Liver (tissue), 3 donors: ENCODE data around the gene DCAKD.

Experiments used
- GABPA ChIP-seq, 2 donors: IDR thresholded peaks in 1 of 2; conservative IDR thresholded peaks in 1 of 2; 2 replicates each; pipeline ENCODE4 v1.6.1; 2016; ENCODE audit warnings: antibody characterized with exemption in 2 of 2, mild to moderate bottlenecking in 1 of 2, moderate library complexity in 1 of 2
- HNF4G ChIP-seq: IDR thresholded peaks from 2 replicates; pipeline ENCODE4 v1.6.1; 2016; ENCODE audit warnings: antibody characterized with exemption
- JUND ChIP-seq, 2 donors: IDR thresholded peaks; 2 replicates each; pipeline ENCODE4 v1.6.1; 2016; ENCODE audit warnings: antibody characterized with exemption in 2 of 2
- NR2F2 ChIP-seq: IDR thresholded peaks from 2 replicates; pipeline ENCODE4 v1.6.1; 2016; ENCODE audit warnings: antibody characterized with exemption
- RAD21 ChIP-seq, 2 donors: IDR thresholded peaks; 2 replicates each; pipeline ENCODE4 v1.6.1; 2016; ENCODE audit warnings: antibody characterized with exemption in 2 of 2, mild to moderate bottlenecking in 2 of 2
- RXRA ChIP-seq, 2 donors: IDR thresholded peaks; 2 replicates each; pipeline ENCODE4 v1.6.1; 2017 to 2018; ENCODE audit warnings: antibody characterized with exemption in 2 of 2, mild to moderate bottlenecking in 1 of 2
- TAF1 ChIP-seq: conservative IDR thresholded peaks from 2 replicates; pipeline ENCODE4 v1.6.1; 2016; ENCODE audit warnings: antibody characterized with exemption, mild to moderate bottlenecking
- TF ChIP-seq, protein P1 (sequence below): IDR thresholded peaks from 2 replicates; pipeline ENCODE4 v1.6.1; 2016; ENCODE audit warnings: antibody characterized with exemption
- TF ChIP-seq, protein P2 (sequence below): fragments of 150-350 bp; IDR thresholded peaks from 2 replicates; pipeline ENCODE4 v1.5.1; 2017; ENCODE audit warnings: improper control_type of control experiment, low read depth, low read length; ENCODE audit not compliant: missing input control
- TF ChIP-seq, protein P3 (sequence below): IDR thresholded peaks from 2 replicates; pipeline ENCODE4 v1.6.1; 2016; ENCODE audit warnings: antibody characterized with exemption, mild to moderate bottlenecking
- TF ChIP-seq, protein P4 (sequence below): IDR thresholded peaks from 2 replicates; pipeline ENCODE4 v1.6.1; 2016; ENCODE audit warnings: antibody characterized with exemption
- TF ChIP-seq, protein P5 (sequence below): IDR thresholded peaks from 2 replicates; pipeline ENCODE4 v1.6.1; 2016; ENCODE audit warnings: antibody characterized with exemption
- donor health status: healthy.
- donor health status: healthy.

GRCh38 chr17:45006927-45007461 lies 44.4 kb downstream of the DCAKD start:
- TF ChIP-seq, protein P1, sequence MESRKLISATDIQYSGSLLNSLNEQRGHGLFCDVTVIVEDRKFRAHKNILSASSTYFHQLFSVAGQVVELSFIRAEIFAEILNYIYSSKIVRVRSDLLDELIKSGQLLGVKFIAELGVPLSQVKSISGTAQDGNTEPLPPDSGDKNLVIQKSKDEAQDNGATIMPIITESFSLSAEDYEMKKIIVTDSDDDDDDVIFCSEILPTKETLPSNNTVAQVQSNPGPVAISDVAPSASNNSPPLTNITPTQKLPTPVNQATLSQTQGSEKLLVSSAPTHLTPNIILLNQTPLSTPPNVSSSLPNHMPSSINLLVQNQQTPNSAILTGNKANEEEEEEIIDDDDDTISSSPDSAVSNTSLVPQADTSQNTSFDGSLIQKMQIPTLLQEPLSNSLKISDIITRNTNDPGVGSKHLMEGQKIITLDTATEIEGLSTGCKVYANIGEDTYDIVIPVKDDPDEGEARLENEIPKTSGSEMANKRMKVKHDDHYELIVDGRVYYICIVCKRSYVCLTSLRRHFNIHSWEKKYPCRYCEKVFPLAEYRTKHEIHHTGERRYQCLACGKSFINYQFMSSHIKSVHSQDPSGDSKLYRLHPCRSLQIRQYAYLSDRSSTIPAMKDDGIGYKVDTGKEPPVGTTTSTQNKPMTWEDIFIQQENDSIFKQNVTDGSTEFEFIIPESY = no peak
- TF ChIP-seq, protein P2, sequence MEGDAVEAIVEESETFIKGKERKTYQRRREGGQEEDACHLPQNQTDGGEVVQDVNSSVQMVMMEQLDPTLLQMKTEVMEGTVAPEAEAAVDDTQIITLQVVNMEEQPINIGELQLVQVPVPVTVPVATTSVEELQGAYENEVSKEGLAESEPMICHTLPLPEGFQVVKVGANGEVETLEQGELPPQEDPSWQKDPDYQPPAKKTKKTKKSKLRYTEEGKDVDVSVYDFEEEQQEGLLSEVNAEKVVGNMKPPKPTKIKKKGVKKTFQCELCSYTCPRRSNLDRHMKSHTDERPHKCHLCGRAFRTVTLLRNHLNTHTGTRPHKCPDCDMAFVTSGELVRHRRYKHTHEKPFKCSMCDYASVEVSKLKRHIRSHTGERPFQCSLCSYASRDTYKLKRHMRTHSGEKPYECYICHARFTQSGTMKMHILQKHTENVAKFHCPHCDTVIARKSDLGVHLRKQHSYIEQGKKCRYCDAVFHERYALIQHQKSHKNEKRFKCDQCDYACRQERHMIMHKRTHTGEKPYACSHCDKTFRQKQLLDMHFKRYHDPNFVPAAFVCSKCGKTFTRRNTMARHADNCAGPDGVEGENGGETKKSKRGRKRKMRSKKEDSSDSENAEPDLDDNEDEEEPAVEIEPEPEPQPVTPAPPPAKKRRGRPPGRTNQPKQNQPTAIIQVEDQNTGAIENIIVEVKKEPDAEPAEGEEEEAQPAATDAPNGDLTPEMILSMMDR = no peak
- TF ChIP-seq RXRA (IDR thresholded peaks at IDR 0.05) (no peak), GABPA (IDR thresholded peaks at IDR 0.05 in 1 of 2, conservative IDR thresholded peaks at IDR 0.05 in 1 of 2) (no peak), RAD21 (IDR thresholded peaks at IDR 0.05) (no peak), HNF4G (no peak), TAF1 (no peak), JUND (IDR thresholded peaks at IDR 0.05) (no peak), NR2F2 (no peak)
- TF ChIP-seq, protein P3, sequence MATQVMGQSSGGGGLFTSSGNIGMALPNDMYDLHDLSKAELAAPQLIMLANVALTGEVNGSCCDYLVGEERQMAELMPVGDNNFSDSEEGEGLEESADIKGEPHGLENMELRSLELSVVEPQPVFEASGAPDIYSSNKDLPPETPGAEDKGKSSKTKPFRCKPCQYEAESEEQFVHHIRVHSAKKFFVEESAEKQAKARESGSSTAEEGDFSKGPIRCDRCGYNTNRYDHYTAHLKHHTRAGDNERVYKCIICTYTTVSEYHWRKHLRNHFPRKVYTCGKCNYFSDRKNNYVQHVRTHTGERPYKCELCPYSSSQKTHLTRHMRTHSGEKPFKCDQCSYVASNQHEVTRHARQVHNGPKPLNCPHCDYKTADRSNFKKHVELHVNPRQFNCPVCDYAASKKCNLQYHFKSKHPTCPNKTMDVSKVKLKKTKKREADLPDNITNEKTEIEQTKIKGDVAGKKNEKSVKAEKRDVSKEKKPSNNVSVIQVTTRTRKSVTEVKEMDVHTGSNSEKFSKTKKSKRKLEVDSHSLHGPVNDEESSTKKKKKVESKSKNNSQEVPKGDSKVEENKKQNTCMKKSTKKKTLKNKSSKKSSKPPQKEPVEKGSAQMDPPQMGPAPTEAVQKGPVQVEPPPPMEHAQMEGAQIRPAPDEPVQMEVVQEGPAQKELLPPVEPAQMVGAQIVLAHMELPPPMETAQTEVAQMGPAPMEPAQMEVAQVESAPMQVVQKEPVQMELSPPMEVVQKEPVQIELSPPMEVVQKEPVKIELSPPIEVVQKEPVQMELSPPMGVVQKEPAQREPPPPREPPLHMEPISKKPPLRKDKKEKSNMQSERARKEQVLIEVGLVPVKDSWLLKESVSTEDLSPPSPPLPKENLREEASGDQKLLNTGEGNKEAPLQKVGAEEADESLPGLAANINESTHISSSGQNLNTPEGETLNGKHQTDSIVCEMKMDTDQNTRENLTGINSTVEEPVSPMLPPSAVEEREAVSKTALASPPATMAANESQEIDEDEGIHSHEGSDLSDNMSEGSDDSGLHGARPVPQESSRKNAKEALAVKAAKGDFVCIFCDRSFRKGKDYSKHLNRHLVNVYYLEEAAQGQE = no peak
- TF ChIP-seq, protein P4, sequence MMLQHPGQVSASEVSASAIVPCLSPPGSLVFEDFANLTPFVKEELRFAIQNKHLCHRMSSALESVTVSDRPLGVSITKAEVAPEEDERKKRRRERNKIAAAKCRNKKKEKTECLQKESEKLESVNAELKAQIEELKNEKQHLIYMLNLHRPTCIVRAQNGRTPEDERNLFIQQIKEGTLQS = no peak
- TF ChIP-seq, protein P5, sequence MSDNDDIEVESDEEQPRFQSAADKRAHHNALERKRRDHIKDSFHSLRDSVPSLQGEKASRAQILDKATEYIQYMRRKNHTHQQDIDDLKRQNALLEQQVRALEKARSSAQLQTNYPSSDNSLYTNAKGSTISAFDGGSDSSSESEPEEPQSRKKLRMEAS = no peak
